Activated CD4-positive, alpha-beta memory T cell treated with anti-CD3 and anti-CD28 coated beads, Interleukin-2, amount 10 ng/mL, durations not matched to agents 7 days and 5 days (primary cell): Measurements from ENCODE around the gene OR10H1. TPM values are rescaled to one million over a fixed set of nuclear protein-coding genes. Genes with fewer than 3 reads are reported as not detected.
A peak's percentile ranks its signal among the peaks of the same experiment; 100 is the strongest.
"Not testable (repeated sequence)": the region's sequence is repeated elsewhere in the genome, so short reads cannot be mapped to it uniquely, and the experiment has no call there.

Source experiments
- CTCF ChIA-PET: fragments of 350-600 bp; sonication (Branson Sonifier 250); formaldehyde crosslinking; loops from one replicate; lab custom pipeline; 2021; ENCODE audit warnings: antibody characterized with exemption, inconsistent platforms; lab: Charles Lee
- POLR2A ChIA-PET: fragments of 350-600 bp; sonication (Branson Sonifier 250); formaldehyde crosslinking; loops from one replicate; lab custom pipeline; 2021; ENCODE audit warnings: antibody characterized with exemption; lab: Charles Lee
- DNase-seq: peaks from one replicate; pipeline ENCODE4 v3.0.0-alpha.2; 2020
- H3K27ac Mint-ChIP-seq: one replicate; pipeline ENCODE4 v1.8.0; 2021; ENCODE audit warnings: mild to moderate bottlenecking, mixed read lengths
- H3K27me3 Mint-ChIP-seq: one replicate; pipeline ENCODE4 v1.8.0; 2021; ENCODE audit warnings: mixed read lengths
- H3K36me3 Mint-ChIP-seq: one replicate; pipeline ENCODE4 v1.8.0; 2021; ENCODE audit warnings: low read depth, mixed read lengths
- H3K4me1 Mint-ChIP-seq: one replicate; pipeline ENCODE4 v1.8.0; 2021; ENCODE audit warnings: mixed read lengths
- H3K4me3 Mint-ChIP-seq: one replicate; pipeline ENCODE4 v1.8.0; 2021; ENCODE audit warnings: mild to moderate bottlenecking, mixed read lengths
- H3K9me3 Mint-ChIP-seq: one replicate; pipeline ENCODE4 v1.8.0; 2021; ENCODE audit warnings: mixed read lengths
- total RNA-seq, 2 experiments: library from RNA; stranded (reverse); gene quantifications; one replicate each; pipeline ENCODE4 v1.2.3, GENCODE V29; 2021

Gene OR10H1
- not detected for total RNA-seq

- Mint-ChIP-seq H3K27ac (no peak within 1 kb of the TSS), H3K27me3 (peaks cover 18% of the 10 kb centered on the region), H3K4me1 (no peaks in the 10 kb centered on the region), H3K36me3 (no peaks in the 10 kb centered on the region), H3K4me3 (no peak within 1 kb of the TSS), H3K9me3 (no peaks in the 10 kb centered on the region)
- ChIA-PET CTCF (no interaction called here), POLR2A (no interaction called here)
- DNase-seq = no peak
These were observed at the start of gene OR10H1 for GRCh38 chr19:15815306-15815705. Gene OR10H1 (minus strand): TSS chr19:15815664. CDS start chr19:15808037, 7,627 bp downstream.

GRCh38 chr19:15864824-15865223, 49.4 kb upstream of the OR10H1 start:
- Mint-ChIP-seq H3K4me3 (no peak overlapping the region), H3K4me1 (no peaks in the 10 kb centered on the region), H3K9me3 (no peaks in the 10 kb centered on the region), H3K27ac (no peak overlapping the region), H3K36me3 (no peaks in the 10 kb centered on the region), H3K27me3 (peaks cover 6% of the 10 kb centered on the region)
- POLR2A ChIA-PET = no interaction called here
- no peak for DNase-seq
- CTCF ChIA-PET = no interaction called here

DNA sequence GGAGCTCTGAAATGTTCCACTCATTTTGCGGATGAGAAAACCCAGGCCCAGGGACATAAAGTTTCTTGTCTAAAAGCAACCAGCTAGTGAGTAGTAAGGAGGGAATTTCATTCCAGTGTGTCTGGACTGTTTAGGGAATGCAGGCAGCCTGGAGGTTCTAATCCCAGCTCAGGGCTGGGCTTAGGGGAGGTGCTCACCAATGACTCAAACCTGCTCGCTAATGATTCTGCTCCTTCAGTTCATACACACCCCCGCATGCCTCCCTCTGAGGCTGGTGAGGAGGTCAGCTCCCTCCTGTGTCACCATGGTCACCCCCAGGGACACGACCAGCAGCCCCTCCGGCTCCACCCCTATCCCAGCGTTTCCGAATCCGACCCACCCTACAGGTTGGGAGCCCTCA, 47.8 kb upstream of the OR10H1 start:
- no peaks in the 10 kb centered on the region for H3K9me3 Mint-ChIP-seq

GRCh38 chr19:15862444-15862843, 47.0 kb upstream of the OR10H1 start:
- Mint-ChIP-seq H3K4me1 (no peaks in the 10 kb centered on the region), H3K9me3 (no peaks in the 10 kb centered on the region), H3K27me3 (peaks cover 6% of the 10 kb centered on the region), H3K27ac (no peak overlapping the region), H3K36me3 (no peaks in the 10 kb centered on the region), H3K4me3 (no peak overlapping the region)
- ChIA-PET CTCF (no interaction called here), POLR2A (no interaction called here)
- DNase-seq = no peak

More for the DNA sequence above, 47.8 kb upstream of the OR10H1 start:
- CTCF ChIA-PET = no interaction called here
- POLR2A ChIA-PET = interaction anchor here (0.8 kb wide), 1 partner anchor 27 kb away, joined by 3 read pairs; no protein-coding TSS in a partner anchor
- Mint-ChIP-seq H3K36me3 (no peaks in the 10 kb centered on the region), H3K27ac (no peak overlapping the region), H3K4me3 (no peak overlapping the region), H3K27me3 (peaks cover 6% of the 10 kb centered on the region), H3K4me1 (no peaks in the 10 kb centered on the region)
- DNase-seq = no peak

GRCh38 chr19:15860522-15860921, 45.1 kb upstream of the OR10H1 start:
- no peak for DNase-seq
- no peak overlapping the region for H3K4me3 Mint-ChIP-seq
- POLR2A ChIA-PET = no interaction called here
- H3K9me3 Mint-ChIP-seq = no peaks in the 10 kb centered on the region
- peaks cover 5% of the 10 kb centered on the region for H3K27me3 Mint-ChIP-seq
- CTCF ChIA-PET = no interaction called here
- no peaks in the 10 kb centered on the region for H3K36me3 Mint-ChIP-seq
- H3K27ac Mint-ChIP-seq = no peak overlapping the region
- H3K4me1 Mint-ChIP-seq = no peaks in the 10 kb centered on the region

- Mint-ChIP-seq H3K4me1 (no peaks in the 10 kb centered on the region), H3K27ac (no peak overlapping the region), H3K27me3 (peaks cover 5% of the 10 kb centered on the region), H3K36me3 (no peaks in the 10 kb centered on the region), H3K9me3 (no peaks in the 10 kb centered on the region), H3K4me3 (no peak overlapping the region)
- DNase-seq = no peak
- ChIA-PET CTCF (no interaction called here), POLR2A (no interaction called here)
These were observed 43.7 kb upstream of the OR10H1 start for GRCh38 chr19:15859187-15859586.

- DNase-seq = no peak
- CTCF ChIA-PET = no interaction called here
- POLR2A ChIA-PET = no interaction called here
- Mint-ChIP-seq H3K4me1 (peaks cover 4% of the 10 kb centered on the region), H3K27ac (no peak overlapping the region), H3K27me3 (no peaks in the 10 kb centered on the region), H3K36me3 (no peaks in the 10 kb centered on the region), H3K4me3 (no peak overlapping the region), H3K9me3 (no peaks in the 10 kb centered on the region)
These were observed 34.9 kb upstream of the OR10H1 start for GRCh38 chr19:15850385-15850784.

DNA sequence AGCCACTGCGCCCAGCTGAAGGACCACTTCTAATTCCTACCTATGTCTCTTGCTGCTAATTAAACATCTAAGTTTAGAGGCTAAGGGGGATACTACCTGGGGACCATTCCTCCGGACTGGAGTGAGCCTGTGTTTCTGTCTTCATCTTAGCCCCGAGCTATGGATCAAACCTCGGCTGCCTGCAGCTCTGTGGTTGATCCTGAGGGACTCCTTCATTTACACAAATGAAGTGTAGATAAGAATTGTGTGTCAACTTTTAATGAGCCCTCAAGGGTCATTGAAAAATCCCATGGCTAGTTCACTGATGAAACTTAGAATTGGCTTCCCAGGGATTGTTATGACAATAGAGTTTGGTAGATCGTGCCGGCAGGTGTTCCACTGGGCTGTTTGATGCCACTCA, 31.5 kb upstream of the OR10H1 start:
- H3K9me3 Mint-ChIP-seq = no peaks in the 10 kb centered on the region
- H3K27me3 Mint-ChIP-seq = no peaks in the 10 kb centered on the region
- H3K36me3 Mint-ChIP-seq = peaks cover 2% of the 10 kb centered on the region
- ChIA-PET POLR2A (interaction anchor here (1.8 kb wide), 1 partner anchor 10 kb away, joined by 4 read pairs; no protein-coding TSS in a partner anchor), CTCF (no interaction called here)
- peaks cover 30% of the 10 kb centered on the region for H3K4me1 Mint-ChIP-seq
- H3K27ac Mint-ChIP-seq = no peak overlapping the region
- H3K4me3 Mint-ChIP-seq = no peak overlapping the region
- no peak for DNase-seq

- ChIA-PET CTCF (interaction anchor here (1.0 to 1.2 kb wide), 2 partner anchors 9 to 214 kb away, joined by 4 to 5 read pairs; no protein-coding TSS in a partner anchor), POLR2A (interaction anchor here (1.2 to 1.9 kb wide), 4 partner anchors 9 to 377 kb away, joined by 3 to 6 read pairs (median 4); no protein-coding TSS in a partner anchor)
- H3K36me3 Mint-ChIP-seq, H3K9me3 Mint-ChIP-seq, H3K4me3 Mint-ChIP-seq, H3K27me3 Mint-ChIP-seq, DNase-seq: not testable (repeated sequence)
- Mint-ChIP-seq H3K4me1 (peaks cover 33% of the 10 kb centered on the region), H3K27ac (peak overlapping the region; percentile 74)
These were observed 28.4 kb upstream of the OR10H1 start for GRCh38 chr19:15843894-15844222.

DNA sequence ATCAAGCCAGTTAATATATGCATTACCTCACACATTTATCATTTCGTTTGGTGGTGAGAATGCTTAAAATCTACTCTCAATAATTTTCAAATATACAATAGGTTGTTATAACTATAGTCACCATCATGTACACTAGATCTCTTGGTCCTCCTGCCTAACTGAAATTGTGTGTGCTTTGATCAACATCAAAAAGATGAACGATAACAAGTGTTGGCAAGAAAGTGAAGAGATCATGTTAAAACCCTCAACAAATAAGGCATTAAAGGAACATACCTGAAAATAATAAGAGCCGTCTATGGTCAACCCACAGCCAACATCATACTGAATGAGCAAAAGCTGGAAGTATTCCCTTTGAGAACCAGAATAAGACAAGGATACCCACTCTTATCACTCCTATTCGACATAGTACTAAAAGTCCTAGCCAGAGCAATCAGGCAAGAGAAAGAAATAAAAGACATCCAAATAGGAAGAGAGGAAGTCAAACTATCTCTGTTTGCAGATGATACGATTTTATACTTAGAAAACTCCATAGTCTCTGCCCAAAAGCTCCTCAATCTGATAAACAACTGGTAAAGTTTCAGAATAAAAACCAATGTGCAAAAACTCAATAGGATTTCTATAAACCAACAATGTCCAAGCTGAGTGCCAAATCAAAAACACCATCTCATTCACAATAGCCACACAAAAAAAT, 27.9 kb upstream of the OR10H1 start:
- no peak overlapping the region for H3K4me3 Mint-ChIP-seq
- H3K27ac Mint-ChIP-seq = peak overlapping the region; percentile 74
- no peaks in the 10 kb centered on the region for H3K27me3 Mint-ChIP-seq
- peaks cover 2% of the 10 kb centered on the region for H3K36me3 Mint-ChIP-seq
- H3K9me3 Mint-ChIP-seq = no peaks in the 10 kb centered on the region
- H3K4me1 Mint-ChIP-seq = peaks cover 34% of the 10 kb centered on the region
- ChIA-PET CTCF (interaction anchor here (1.2 kb wide), 1 partner anchor 8 kb away, joined by 4 read pairs; no protein-coding TSS in a partner anchor), POLR2A (interaction anchor here (1.2 to 1.9 kb wide), 4 partner anchors 8 to 376 kb away, joined by 3 to 6 read pairs (median 4); no protein-coding TSS in a partner anchor)
- DNase-seq = no peak

DNA sequence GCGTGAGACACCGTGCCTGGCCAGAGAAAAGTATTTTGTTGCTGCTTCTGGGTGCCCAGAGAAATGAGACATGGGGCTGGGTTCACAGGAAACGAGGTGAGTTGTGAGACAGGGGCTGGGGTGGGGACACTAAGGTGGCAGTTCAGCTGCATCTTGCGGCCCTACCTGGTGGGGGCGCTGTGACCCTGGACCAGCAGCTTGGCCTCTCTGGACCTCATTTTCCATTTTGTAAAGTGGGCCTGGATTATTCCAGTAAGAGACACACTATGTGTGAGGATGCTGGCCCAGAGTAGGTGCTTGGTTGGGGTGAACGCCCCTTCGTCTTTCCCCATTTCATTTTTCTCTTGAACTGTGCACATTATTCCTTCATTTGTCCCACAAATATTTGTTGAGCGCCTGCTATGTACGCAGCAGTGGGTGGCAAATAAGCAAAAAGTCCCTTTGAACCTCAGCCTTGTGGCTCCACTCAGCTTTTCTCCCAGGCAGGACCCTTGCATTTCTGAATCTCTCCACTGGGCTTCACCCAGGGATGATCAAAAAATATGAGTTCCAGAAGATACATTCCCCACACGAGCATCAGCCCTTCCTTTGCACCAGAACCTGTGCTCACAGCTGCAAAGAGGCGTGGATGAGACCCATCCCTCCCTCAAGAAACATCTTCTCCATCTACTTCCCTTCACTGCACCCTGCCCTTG, 26.6 kb upstream of the OR10H1 start:
- no peak overlapping the region for H3K4me3 Mint-ChIP-seq
- peaks cover 2% of the 10 kb centered on the region for H3K36me3 Mint-ChIP-seq
- no peaks in the 10 kb centered on the region for H3K27me3 Mint-ChIP-seq
- DNase-seq = peak; percentile 23
- ChIA-PET CTCF (no interaction called here), POLR2A (no interaction called here)
- H3K4me1 Mint-ChIP-seq = peaks cover 43% of the 10 kb centered on the region
- H3K9me3 Mint-ChIP-seq = no peaks in the 10 kb centered on the region
- H3K27ac Mint-ChIP-seq = no peak overlapping the region

GRCh38 chr19:15840833-15841232, 25.4 kb upstream of the OR10H1 start:
- no peak for DNase-seq
- Mint-ChIP-seq H3K4me3 (no peak overlapping the region), H3K9me3 (no peaks in the 10 kb centered on the region), H3K36me3 (peaks cover 2% of the 10 kb centered on the region), H3K27ac (no peak overlapping the region), H3K4me1 (peaks cover 44% of the 10 kb centered on the region), H3K27me3 (no peaks in the 10 kb centered on the region)
- ChIA-PET CTCF (no interaction called here), POLR2A (no interaction called here)

- H3K27me3 Mint-ChIP-seq, H3K4me3 Mint-ChIP-seq, H3K27ac Mint-ChIP-seq, H3K36me3 Mint-ChIP-seq, DNase-seq, H3K9me3 Mint-ChIP-seq, POLR2A ChIA-PET, CTCF ChIA-PET: not testable (repeated sequence)
- H3K4me1 Mint-ChIP-seq = peaks cover 47% of the 10 kb centered on the region
These were observed 24.4 kb upstream of the OR10H1 start for GRCh38 chr19:15839888-15840287.
